Caco-2 (cell line): Measurements from ENCODE around the gene E2F1. TPM values are rescaled to one million over a fixed set of nuclear protein-coding genes. Genes with fewer than 3 reads are reported as not detected.
"Not testable (repeated sequence)": the region's sequence is repeated elsewhere in the genome, so short reads cannot be mapped to it uniquely, and the experiment has no call there.

Experiments used
- BruUV-seq: library from RNA; stranded (reverse); fragments of 400-500 nt; replicated peaks from 2 replicates; lab custom pipeline; 2021; lab: Mats Ljungman, UMichigan
- CTCF ChIA-PET: fragments of 300-600 bp; sonication (Branson Sonifier 250); formaldehyde crosslinking; loops from one replicate; lab custom pipeline; 2022; ENCODE audit warnings: antibody characterized with exemption; lab: Charles Lee
- POLR2A ChIA-PET: fragments of 300-600 bp; sonication (Branson Sonifier 250); formaldehyde crosslinking; loops from one replicate; lab custom pipeline; 2022; ENCODE audit warnings: antibody characterized with exemption; lab: Charles Lee
- DNase-seq, 2 experiments: peaks; one replicate each; pipeline versions ENCODE4 v3.0.0 to v3.0.0-alpha.2; 2020 to 2022
- H3K27me3 ChIP-seq: replicated peaks from 2 replicates; pipeline ENCODE4 v1.6.0; 2011; ENCODE audit warnings: low read length; ENCODE audit not compliant: control insufficient read depth, insufficient read depth
- H3K36me3 ChIP-seq: 2 replicates; pipeline ENCODE4 v1.5.1; 2011; ENCODE audit warnings: low read length; ENCODE audit not compliant: control insufficient read depth, insufficient read depth
- H3K4me1 ChIP-seq: fragments of 250-450 bp; sonication (Bioruptor Pico); 2 replicates; pipeline ENCODE4 v1.5.1; 2020; ENCODE audit warnings: mild to moderate bottlenecking
- H3K4me3 ChIP-seq: 2 replicates; pipeline ENCODE4 v1.5.1; 2011; ENCODE audit warnings: low read depth, mild to moderate bottlenecking, control low read depth, low read length
- H3K9me3 ChIP-seq: fragments of 250-450 bp; sonication (Bioruptor Pico); 2 replicates; pipeline ENCODE4 v1.5.1; 2020; ENCODE audit warnings: mild to moderate bottlenecking, moderate library complexity
- H3K27ac Mint-ChIP-seq: one replicate; pipeline ENCODE4 v1.8.0; 2022; ENCODE audit warnings: mixed read lengths; ENCODE audit not compliant: unreplicated experiment
- H3K27me3 Mint-ChIP-seq: one replicate; pipeline ENCODE4 v1.8.0; 2022; ENCODE audit warnings: mixed read lengths; ENCODE audit not compliant: insufficient read depth, unreplicated experiment
- H3K36me3 Mint-ChIP-seq: one replicate; pipeline ENCODE4 v1.8.0; 2022; ENCODE audit warnings: mild to moderate bottlenecking, mixed read lengths; ENCODE audit not compliant: insufficient read depth, unreplicated experiment
- H3K4me1 Mint-ChIP-seq: one replicate; pipeline ENCODE4 v1.8.0; 2022; ENCODE audit warnings: low read depth, mixed read lengths; ENCODE audit not compliant: unreplicated experiment
- H3K4me3 Mint-ChIP-seq: one replicate; pipeline ENCODE4 v1.8.0; 2022; ENCODE audit warnings: mild to moderate bottlenecking, moderate library complexity, mixed read lengths; ENCODE audit not compliant: unreplicated experiment
- H3K9me3 Mint-ChIP-seq: one replicate; pipeline ENCODE4 v1.8.0; 2022; ENCODE audit warnings: mixed read lengths; ENCODE audit not compliant: unreplicated experiment
- CTCF ChIP-seq, 2 experiments: fragments of 200-600 bp in 1 of 2; IDR thresholded peaks; 1 replicate in 1 of 2; 2 replicates in 1 of 2; pipeline versions ENCODE4 v1.5.1 to v1.8.0; 2011 to 2022; ENCODE audit warnings: antibody characterized with exemption in 1 of 2, control low read depth in 1 of 2, inconsistent platforms in 1 of 2, low read depth in 1 of 2, low read length in 1 of 2, mild to moderate bottlenecking in 1 of 2, moderate library complexity in 1 of 2; ENCODE audit not compliant: insufficient read depth in 1 of 2, severe bottlenecking in 1 of 2, unreplicated experiment in 1 of 2
- intact Hi-C: fragments of 100-400 bp; cut with micrococcal nuclease; formaldehyde crosslinking; loops from one replicate; pipeline ENCODE4 v1.10.0; 2022; ENCODE audit not compliant: unreplicated experiment
- total RNA-seq: library from RNA; stranded (reverse); gene quantifications from 2 replicates; pipeline ENCODE4 v1.2.3, GENCODE V29; 2022

E2F1 gene
- total RNA-seq, 1 experiment from 2014 or later: 74.7 TPM

GRCh38 chr20:33701629-33702450 lies 15.7 kb upstream of the E2F1 start:
- ChIA-PET POLR2A (no interaction called here), CTCF (no interaction called here)
- intact Hi-C loops: no loop called here
- no peaks in the 10 kb centered on the region for H3K27me3 Mint-ChIP-seq
- H3K9me3 Mint-ChIP-seq: peaks cover 38% of the 10 kb centered on the region
- no peak for DNase-seq
- peaks cover 25% of the 10 kb centered on the region for H3K9me3 ChIP-seq
- H3K4me3 ChIP-seq: no peak overlapping the region
- H3K4me3 Mint-ChIP-seq: no peak overlapping the region
- no peak for TF ChIP-seq CTCF (IDR thresholded peaks at IDR 0.05; ENCODE audit: insufficient read depth in 1 of 2, low read depth in 1 of 2, low read length in 1 of 2, severe bottlenecking in 1 of 2, unreplicated experiment in 1 of 2)
- H3K36me3 ChIP-seq: no peaks in the 10 kb centered on the region
- no peaks in the 10 kb centered on the region for H3K4me1 Mint-ChIP-seq
- BruUV-seq: no TSS peak
- no peaks in the 10 kb centered on the region for H3K4me1 ChIP-seq
- H3K27ac Mint-ChIP-seq: peak overlapping the region; percentile 49
- H3K27me3 ChIP-seq: no peaks in the 10 kb centered on the region
- peaks cover 20% of the 10 kb centered on the region for H3K36me3 Mint-ChIP-seq

- H3K27me3 ChIP-seq, DNase-seq, BruUV-seq, POLR2A ChIA-PET, H3K4me1 Mint-ChIP-seq, H3K4me1 ChIP-seq, H3K36me3 ChIP-seq, intact Hi-C loops, H3K27ac Mint-ChIP-seq, H3K4me3 Mint-ChIP-seq, H3K4me3 ChIP-seq, CTCF ChIA-PET, H3K27me3 Mint-ChIP-seq: not testable (repeated sequence)
- H3K9me3 ChIP-seq: peaks cover 25% of the 10 kb centered on the region
- Mint-ChIP-seq H3K9me3 (peaks cover 38% of the 10 kb centered on the region), H3K36me3 (peaks cover 20% of the 10 kb centered on the region)
Observed at GRCh38 chr20:33700696-33701441, 14.7 kb upstream of the E2F1 start.

GRCh38 chr20:33698966-33699365 lies 12.8 kb upstream of the E2F1 start:
- Mint-ChIP-seq H3K9me3 (peaks cover 31% of the 10 kb centered on the region), H3K36me3 (peaks cover 10% of the 10 kb centered on the region)
- POLR2A ChIA-PET, BruUV-seq, H3K27me3 Mint-ChIP-seq, DNase-seq, CTCF ChIA-PET, H3K27ac Mint-ChIP-seq, H3K4me3 ChIP-seq, H3K4me1 ChIP-seq, H3K27me3 ChIP-seq, H3K4me3 Mint-ChIP-seq, H3K4me1 Mint-ChIP-seq, intact Hi-C loops, H3K36me3 ChIP-seq: not testable (repeated sequence)
- peaks cover 21% of the 10 kb centered on the region for H3K9me3 ChIP-seq

GRCh38 chr20:33697129-33697528 lies 10.9 kb upstream of the E2F1 start:
- H3K4me3 ChIP-seq: no peak overlapping the region
- CTCF ChIA-PET: no interaction called here

More at GRCh38 chr20:33697129-33697528, 10.9 kb upstream of the E2F1 start:
- Mint-ChIP-seq H3K27ac (no peak overlapping the region), H3K36me3 (peaks cover 10% of the 10 kb centered on the region), H3K4me1 (peaks cover 9% of the 10 kb centered on the region), H3K4me3 (no peak overlapping the region), H3K9me3 (peaks cover 19% of the 10 kb centered on the region), H3K27me3 (no peaks in the 10 kb centered on the region)
- Histone ChIP-seq H3K4me1 (peaks cover 7% of the 10 kb centered on the region; the same call in 1 of the 2 replicates), H3K36me3 (no peaks in the 10 kb centered on the region), H3K9me3 (peaks cover 21% of the 10 kb centered on the region; the same call in 1 of the 2 replicates), H3K27me3 (no peaks in the 10 kb centered on the region)
- POLR2A ChIA-PET: no interaction called here
- DNase-seq: no peak
- no peak for TF ChIP-seq CTCF (IDR thresholded peaks at IDR 0.05; ENCODE audit: insufficient read depth in 1 of 2, low read depth in 1 of 2, low read length in 1 of 2, severe bottlenecking in 1 of 2, unreplicated experiment in 1 of 2)
- intact Hi-C loops: no loop called here
- BruUV-seq: no TSS peak
